Liver (tissue), 2 donors: ENCODE measurements around the gene PCDHGB6.

Experiments used
- CTCF ChIP-seq: fragments of 150-350 bp; IDR thresholded peaks from 2 replicates; pipeline ENCODE4 v1.5.1; 2017; ENCODE audit warnings: improper control_type of control experiment, low read depth, low read length; ENCODE audit not compliant: missing input control
- FOXA1 ChIP-seq: IDR thresholded peaks from 2 replicates; pipeline ENCODE4 v1.6.1; 2016; ENCODE audit warnings: antibody characterized with exemption
- YY1 ChIP-seq: IDR thresholded peaks from 2 replicates; pipeline ENCODE4 v1.6.1; 2016; ENCODE audit warnings: antibody characterized with exemption, mild to moderate bottlenecking
- donor health status: healthy.

- no peak for TF ChIP-seq CTCF
- no peak for TF ChIP-seq FOXA1
- TF ChIP-seq YY1 = no peak
Measured at GRCh38 chr5:141392429-141393198, 15.2 kb upstream of the PCDHGB6 start, which contains the start of gene PCDHGA8.
